Activated T-cell treated with anti-CD3 and anti-CD28 coated beads, Interleukin-2, amount 50 U/mL, for 1 hour (primary cell): ENCODE results near the gene PSMD2.

Experiments used
- DNase-seq: peaks from one replicate; pipeline ENCODE4 v3.0.0-alpha.2; 2020

Gene PSMD2

DNA sequence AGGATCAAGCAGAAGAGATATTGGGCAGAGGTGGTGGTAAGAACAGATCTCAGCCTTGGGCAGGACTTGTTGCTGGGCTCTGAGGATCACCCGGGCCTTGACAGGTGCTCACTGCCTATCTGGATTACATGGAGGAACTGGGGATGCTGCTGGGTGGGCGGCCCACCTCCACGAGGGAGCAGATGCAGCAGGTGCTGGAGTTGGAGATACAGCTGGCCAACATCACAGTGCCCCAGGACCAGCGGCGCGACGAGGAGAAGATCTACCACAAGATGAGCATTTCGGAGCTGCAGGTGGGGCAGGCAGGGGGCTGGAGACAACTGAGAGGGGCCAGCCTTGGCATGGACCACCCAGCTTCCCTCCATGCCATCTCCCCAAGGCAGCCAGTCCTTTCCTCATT, 15.4 kb upstream of the PSMD2 start:
- no peak for DNase-seq

DNA sequence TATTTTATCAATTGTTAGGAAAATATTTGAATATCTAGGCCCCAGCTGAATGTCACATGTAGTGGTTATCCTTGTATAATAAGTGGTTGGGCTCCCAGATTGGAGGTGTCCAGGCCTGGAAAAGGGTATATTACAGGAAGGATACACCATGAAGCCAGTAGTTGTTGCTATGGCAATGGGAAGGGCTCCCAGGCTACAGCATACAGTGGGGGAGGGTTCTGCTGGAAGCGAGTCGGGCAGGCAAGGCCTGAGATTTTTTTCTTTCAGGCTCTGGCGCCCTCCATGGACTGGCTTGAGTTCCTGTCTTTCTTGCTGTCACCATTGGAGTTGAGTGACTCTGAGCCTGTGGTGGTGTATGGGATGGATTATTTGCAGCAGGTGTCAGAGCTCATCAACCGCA, 14.3 kb upstream of the PSMD2 start:
- peak; percentile 31 for DNase-seq

GRCh38 chr3:184289426-184289938, 9.6 kb upstream of the PSMD2 start:
- peak; percentile 63 for DNase-seq

DNA sequence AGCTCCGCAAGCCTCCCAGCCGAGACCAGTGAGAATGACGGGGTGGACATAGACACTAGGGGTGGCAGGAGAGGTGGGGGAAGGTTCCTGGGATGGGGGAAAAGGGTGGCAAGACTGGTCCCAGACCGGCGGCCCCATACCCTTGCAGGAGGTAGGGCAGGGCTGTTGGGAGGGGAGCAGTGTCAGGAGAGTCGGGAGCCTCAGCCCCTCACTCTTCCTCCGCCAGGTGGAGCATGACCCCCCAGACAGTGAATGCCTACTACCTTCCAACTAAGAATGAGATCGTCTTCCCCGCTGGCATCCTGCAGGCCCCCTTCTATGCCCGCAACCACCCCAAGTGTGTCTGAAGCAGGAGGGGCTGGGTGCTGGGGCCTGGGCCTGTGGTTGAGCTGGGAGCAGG, 8.7 kb upstream of the PSMD2 start:
- no peak for DNase-seq

DNA sequence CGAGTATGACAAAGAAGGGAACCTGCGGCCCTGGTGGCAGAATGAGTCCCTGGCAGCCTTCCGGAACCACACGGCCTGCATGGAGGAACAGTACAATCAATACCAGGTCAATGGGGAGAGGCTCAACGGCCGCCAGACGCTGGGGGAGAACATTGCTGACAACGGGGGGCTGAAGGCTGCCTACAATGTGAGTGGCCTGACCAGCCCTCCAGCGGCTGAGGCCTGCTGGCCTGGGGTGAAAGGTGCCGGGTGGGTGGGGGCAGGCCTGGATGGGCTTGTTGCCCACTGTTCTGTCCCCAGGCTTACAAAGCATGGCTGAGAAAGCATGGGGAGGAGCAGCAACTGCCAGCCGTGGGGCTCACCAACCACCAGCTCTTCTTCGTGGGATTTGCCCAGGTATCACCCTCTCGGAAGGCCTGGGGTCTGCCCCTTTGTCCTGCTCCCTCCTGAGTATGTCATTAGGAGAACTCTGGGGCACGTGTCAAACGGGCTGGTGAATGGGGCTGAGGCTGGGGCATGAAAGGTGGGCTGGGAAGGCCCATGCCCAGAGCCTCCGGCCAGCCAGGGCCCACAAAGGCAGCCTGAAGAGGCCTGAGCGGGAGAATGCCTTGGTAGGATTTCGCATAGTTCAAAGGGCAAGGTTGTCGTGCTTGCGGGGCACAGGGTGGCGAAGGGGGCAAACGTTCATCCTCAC, 7.8 kb upstream of the PSMD2 start:
- DNase-seq: no peak

DNA sequence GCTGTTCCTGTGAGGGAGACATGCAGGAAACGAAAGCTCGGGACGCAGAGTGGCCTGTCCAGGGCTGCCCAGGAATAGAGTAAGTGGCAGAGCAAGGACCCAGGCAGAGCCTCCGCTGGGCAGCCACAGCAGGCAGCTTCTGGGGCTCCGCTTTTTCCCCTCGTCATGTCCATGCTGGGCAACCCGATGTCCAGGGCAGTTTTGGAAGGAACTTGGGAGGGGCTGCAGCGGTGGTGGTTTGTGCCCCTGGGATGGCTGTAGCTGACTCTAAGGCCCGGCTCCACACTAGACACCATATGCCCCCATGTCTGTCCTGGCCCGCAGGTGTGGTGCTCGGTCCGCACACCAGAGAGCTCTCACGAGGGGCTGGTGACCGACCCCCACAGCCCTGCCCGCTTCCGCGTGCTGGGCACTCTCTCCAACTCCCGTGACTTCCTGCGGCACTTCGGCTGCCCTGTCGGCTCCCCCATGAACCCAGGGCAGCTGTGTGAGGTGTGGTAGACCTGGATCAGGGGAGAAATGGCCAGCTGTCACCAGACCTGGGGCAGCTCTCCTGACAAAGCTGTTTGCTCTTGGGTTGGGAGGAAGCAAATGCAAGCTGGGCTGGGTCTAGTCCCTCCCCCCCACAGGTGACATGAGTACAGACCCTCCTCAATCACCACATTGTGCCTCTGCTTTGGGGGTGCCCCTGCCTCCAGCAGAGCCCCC, 7.1 kb upstream of the PSMD2 start:
- no peak for DNase-seq

GRCh38 chr3:184295771-184296170, 3.3 kb upstream of the PSMD2 start:
- no peak for DNase-seq

- no peak for DNase-seq
Observed at GRCh38 chr3:184296616-184297015, 2.4 kb upstream of the PSMD2 start.

DNA sequence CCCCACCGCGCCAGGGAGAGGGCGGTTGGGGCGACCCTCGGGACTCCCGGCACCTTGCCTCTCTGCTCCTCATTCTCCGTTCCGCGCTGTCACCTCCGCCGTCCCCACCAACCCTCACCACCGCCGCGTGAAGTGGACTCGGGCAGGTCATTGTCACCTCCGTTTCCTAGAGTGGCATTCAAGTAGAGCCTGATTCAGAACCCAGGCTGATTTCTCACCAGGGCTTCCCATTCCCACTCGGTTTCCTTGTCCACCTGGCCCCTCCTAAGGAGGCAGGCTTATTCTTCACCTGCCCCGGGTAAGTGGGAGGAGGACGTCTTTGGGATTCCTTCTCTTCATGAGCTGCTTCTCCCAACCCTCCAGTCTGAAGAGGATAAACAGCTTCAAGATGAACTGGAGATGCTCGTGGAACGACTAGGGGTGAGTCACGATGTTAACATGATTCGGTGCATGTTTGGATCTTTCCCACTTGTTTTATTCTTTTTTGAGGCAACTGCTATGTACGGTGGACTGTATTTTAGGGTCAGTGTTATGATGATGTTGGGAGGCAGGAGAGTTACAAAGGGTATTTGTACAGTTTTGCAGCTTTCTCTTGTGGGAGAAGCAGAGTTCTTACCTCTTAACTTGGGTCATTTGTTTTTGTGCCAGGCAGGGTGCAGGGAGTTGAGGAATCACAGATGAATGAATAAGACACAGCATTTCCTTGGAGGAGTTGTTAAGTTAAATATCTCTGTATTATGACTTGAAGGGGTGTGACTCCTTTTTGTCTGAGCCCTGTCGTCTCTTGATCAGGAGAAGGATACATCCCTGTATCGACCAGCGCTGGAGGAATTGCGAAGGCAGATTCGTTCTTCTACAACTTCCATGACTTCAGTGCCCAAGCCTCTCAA, 692 bp downstream of the PSMD2 start:
- DNase-seq: no peak

DNA sequence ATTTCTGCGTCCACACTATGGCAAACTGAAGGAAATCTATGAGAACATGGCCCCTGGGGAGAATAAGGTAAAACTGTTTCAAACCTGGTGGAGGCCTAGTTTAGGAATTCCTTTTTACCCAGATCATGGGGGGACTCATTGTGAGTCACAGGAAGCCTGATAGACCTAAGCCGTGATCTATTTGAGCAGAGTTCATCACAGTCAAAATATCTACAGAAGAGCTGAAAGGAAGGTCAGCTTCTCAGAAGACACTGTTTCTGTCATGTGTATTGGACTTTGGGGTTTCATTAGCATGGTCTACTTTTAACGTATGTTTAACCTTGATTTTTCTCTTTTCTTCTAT, 1.3 kb downstream of the PSMD2 start:
- no peak for DNase-seq

DNA sequence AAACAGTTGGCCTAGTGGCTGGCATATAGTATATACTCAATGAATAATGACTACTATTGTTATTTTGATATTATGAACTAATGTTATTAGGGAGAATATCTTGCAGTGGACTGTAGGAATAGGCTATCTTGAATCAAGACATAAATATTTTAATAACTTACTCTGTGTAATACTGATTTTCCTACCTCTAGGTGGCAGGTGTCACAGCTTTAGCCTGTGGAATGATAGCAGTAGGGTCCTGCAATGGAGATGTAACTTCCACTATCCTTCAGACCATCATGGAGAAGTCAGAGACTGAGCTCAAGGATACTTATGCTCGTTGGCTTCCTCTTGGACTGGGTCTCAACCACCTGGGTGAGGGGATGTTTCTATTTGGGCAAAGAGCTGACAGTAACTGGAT, 6.5 kb downstream of the PSMD2 start:
- no peak for DNase-seq

- DNase-seq: no peak
Observed at GRCh38 chr3:184306341-184306972, 7.4 kb downstream of the PSMD2 start.

GRCh38 chr3:184307915-184308314, 8.9 kb downstream of the PSMD2 start:
- DNase-seq: no peak

- no peak for DNase-seq
Observed at GRCh38 chr3:184308744-184309143, 9.7 kb downstream of the PSMD2 start.

GRCh38 chr3:184311633-184312032, 12.6 kb downstream of the PSMD2 start:
- no peak for DNase-seq

DNA sequence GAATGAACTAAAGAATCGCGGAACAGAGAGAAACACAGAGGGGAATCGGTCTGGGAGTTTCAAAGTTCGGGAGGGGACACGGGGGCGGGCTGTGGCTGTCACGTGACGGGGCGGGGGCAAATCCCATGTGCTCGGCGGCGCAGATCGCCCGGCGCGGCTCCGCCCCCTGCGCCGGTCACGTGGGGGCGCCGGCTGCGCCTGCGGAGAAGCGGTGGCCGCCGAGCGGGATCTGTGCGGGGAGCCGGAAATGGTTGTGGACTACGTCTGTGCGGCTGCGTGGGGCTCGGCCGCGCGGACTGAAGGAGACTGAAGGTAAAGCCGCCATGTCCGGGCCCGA, 15.3 kb downstream of the PSMD2 start, which contains the start of gene EIF4G1:
EIF4G1 (plus strand) TSS at position 244 of the 337 bp plus-strand sequence. CDS start 1,191 bp downstream, outside the sequence.
- peak; percentile 91 for DNase-seq

DNA sequence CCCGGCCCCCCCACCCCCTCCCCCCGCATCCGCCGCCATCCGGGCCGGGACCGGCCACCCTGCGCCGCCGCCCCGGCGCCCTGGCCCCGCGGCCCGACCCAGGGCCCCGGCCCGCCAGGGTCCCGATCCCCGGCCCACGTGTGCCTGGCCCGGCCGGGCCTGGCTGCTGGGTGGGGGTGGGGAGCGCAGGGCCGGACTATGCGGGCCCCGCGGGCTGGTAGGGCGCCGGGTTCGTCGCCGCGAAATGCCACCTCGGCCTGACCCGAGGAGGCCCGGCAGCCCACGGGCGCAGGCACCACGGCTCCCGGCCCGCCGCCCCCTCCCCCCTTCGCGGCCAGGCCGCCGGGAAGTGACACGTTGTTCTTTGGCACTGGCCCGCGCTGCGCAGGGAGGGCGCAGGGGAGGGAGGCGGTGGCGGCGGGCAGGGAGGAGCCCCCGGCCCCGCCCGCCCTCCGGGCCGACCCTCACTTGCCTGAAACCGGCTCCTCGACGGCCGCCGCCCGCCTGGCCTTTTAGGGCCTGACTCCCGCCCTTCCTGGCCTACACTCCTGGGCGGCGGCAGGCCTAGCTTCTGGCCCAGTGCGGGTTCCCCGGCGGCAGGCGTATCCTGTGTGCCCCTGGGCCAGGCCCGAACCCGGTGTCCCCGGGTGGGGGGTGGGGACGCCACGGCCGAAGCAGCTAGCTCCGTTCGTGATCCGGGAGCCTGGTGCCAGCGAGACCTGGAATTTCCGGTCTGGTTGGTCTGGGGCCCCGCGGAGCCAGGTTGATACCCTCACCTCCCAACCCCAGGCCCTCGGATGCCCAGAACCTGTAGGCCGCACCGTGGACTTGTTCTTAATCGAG, 15.9 kb downstream of the PSMD2 start:
- peak; percentile 78 for DNase-seq

DNA sequence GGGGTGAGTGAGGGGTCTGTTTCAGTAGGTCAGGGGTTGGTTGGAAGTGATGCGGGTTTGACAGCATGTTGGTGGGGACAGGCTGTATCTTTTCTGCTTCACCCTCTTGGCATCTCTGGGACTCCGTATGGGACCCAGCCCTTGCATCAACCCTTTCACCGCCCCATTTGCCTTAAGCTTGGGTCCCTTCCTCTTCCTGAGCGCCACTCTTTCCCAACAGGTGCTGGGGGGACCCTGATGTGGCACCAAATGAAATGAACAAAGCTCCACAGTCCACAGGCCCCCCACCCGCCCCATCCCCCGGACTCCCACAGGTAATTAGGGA, 16.5 kb downstream of the PSMD2 start:
- DNase-seq: no peak

DNA sequence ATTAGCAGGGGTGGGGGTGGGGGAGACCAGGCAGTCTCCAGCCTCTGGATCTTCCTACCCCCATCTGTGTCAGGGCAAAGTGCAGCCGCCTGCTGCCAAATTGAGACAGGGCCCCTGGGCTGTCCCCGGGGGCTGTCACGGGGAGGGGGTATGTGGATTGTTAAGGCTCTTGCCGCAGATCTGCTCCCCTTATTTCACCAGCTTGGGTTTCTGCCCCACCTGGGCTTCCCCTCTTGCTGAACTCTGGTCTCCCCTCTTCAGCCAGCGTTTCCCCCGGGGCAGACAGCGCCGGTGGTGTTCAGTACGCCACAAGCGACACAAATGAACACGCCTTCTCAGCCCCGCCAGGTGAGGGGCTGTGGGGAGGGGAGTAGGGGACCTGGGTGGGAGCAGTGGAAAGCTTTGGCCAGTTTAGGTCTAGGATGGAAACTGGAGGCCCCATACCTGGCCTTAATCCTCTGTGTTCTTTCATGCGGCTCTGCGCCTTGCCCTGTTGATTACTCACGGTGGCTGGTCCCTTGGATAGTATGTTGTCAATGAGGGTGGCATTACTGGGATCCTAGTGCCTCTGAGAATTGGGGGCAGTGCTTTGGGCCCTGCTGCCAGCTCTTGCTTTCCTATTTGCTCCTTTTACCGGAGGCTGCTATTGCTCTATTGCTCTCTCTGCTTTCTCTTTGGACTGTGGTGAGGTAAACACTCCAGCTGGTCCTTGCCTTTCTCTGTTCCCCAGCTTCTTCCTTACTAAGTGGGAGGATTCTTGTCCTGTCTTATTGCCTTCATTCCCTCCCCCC, 17.0 kb downstream of the PSMD2 start:
- peak; percentile 34 for DNase-seq

GRCh38 chr3:184316792-184317191, 17.8 kb downstream of the PSMD2 start:
- no peak for DNase-seq

DNA sequence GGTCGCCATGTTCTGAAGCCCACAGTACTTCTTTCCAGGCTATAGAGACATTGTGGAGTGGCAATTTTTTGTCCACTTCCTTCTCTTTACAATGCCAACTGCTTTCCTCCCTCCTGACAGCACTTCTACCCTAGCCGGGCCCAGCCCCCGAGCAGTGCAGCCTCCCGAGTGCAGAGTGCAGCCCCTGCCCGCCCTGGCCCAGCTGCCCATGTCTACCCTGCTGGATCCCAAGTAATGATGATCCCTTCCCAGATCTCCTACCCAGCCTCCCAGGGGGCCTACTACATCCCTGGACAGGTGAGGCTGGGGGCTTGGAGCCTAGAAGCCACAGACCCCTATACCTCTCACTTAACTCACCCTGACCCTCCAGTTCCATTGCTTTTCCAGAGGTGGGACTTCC, 18.2 kb downstream of the PSMD2 start:
- DNase-seq: no peak

GRCh38 chr3:184320104-184320445, 21.0 kb downstream of the PSMD2 start:
- peak; percentile 50 for DNase-seq
